Kidney (tissue), 14 donors: ENCODE results near the gene ANGPTL7. TPM values are rescaled to one million over a fixed set of nuclear protein-coding genes. Genes with fewer than 3 reads are reported as not detected.

ENCODE experiments used
- DNase-seq, 5 donors: peaks; one replicate each; pipeline ENCODE4 v3.0.0-alpha.2; 2013 to 2020
- FAIRE-seq: peaks from 2 replicates; lab custom pipeline; 2012; peaks lifted over from hg19 to GRCh38; lab: Jason Lieb, UNC
- H3K27ac ChIP-seq, 2 donors: one replicate each; pipeline ENCODE4 v1.7.0; 2013; ENCODE audit warnings: low read depth in 2 of 2, low read length in 2 of 2, inconsistent platforms in 1 of 2
- H3K27me3 ChIP-seq: one replicate; pipeline ENCODE4 v1.7.1; 2013; ENCODE audit warnings: low read length, inconsistent platforms; ENCODE audit not compliant: control insufficient read depth, insufficient read depth
- H3K36me3 ChIP-seq, 3 donors: one replicate each; pipeline versions ENCODE4 v1.7.0 to v1.7.1; 2013; ENCODE audit warnings: low read length in 3 of 3, control low read depth in 1 of 3, inconsistent platforms in 1 of 3; ENCODE audit not compliant: insufficient read depth in 3 of 3, control insufficient read depth in 2 of 3
- H3K4me1 ChIP-seq, 3 donors: one replicate each; pipeline versions ENCODE4 v1.7.0 to v1.7.1; 2013; ENCODE audit warnings: low read length in 3 of 3, inconsistent platforms in 1 of 3, low read depth in 1 of 3; ENCODE audit not compliant: control insufficient read depth in 2 of 3, insufficient read depth in 2 of 3
- H3K4me3 ChIP-seq, 3 donors: one replicate each; pipeline versions ENCODE4 v1.7.0 to v1.8.1; 2013; ENCODE audit warnings: low read length in 3 of 3, control low read depth in 1 of 3, inconsistent platforms in 1 of 3
- H3K9ac ChIP-seq, 3 donors: one replicate each; pipeline versions ENCODE4 v1.7.0 to v1.7.1; 2013; ENCODE audit warnings: low read length in 3 of 3, control low read depth in 1 of 3, inconsistent platforms in 1 of 3
- H3K9me3 ChIP-seq, 3 donors: one replicate each; pipeline versions ENCODE4 v1.7.0 to v1.7.1; 2013; ENCODE audit warnings: low read length in 3 of 3, control low read depth in 1 of 3, inconsistent platforms in 1 of 3; ENCODE audit not compliant: control insufficient read depth in 2 of 3, insufficient read depth in 1 of 3
- CTCF ChIP-seq: IDR thresholded peaks from 3 replicates; pipeline ENCODE4 v1.5.1; 2012; ENCODE audit warnings: mild to moderate bottlenecking, moderate library complexity, borderline replicate concordance; ENCODE audit not compliant: insufficient read depth; ENCODE audit errors: extremely low read depth
- intact Hi-C: fragments of 100-400 bp; cut with DNase I; formaldehyde crosslinking; loops from one replicate; pipeline ENCODE4 v1.11.1; 2022
- polyA plus RNA-seq: library from polyadenylated mRNA; stranded (reverse); fragments of 350-450 nt; fragmentation: Illumina TruSeq; extraction: RNeasy Lipid Tissue Mini Kit (QIAGEN cat#74804); gene quantifications from one replicate; pipeline ENCODE4 v1.2.3, GENCODE V29; 2014; ENCODE audit warnings: low read depth, low replicate concordance; ENCODE audit not compliant: insufficient read depth
- total RNA-seq: library from RNA; stranded (reverse); fragmentation: NEBNext Ultra II Directional; extraction: Animal tissue kit (Norgen Biotek cat#: 25700); gene quantifications from one replicate; pipeline ENCODE4 v1.2.1, GENCODE V29; 2021
- donor health status: control.
- donor health status: control.
- donor health status: control.
- donor health status: control.
- donor health status: control.
- donor health status: DM: yes; HTN: yes; CAD: no.
- donor health status: Normal renal cell carcinoma (clear cell type).

ANGPTL7 gene
- total and polyA plus RNA-seq, 2 donors from 2014 or later = 0.19 to 0.24 TPM

GRCh38 chr1:11229203-11229602 lies 40.0 kb downstream of the ANGPTL7 start:
- no peaks in the 10 kb centered on the region for H3K4me1 ChIP-seq
- no peak overlapping the region for H3K9ac ChIP-seq
- intact Hi-C loops = no loop called here
- no peak for TF ChIP-seq CTCF
- peaks cover 7 to 69% (median 39%) of the 10 kb centered on the region in 3 donors for H3K36me3 ChIP-seq
- no peak for DNase-seq
- no peak overlapping the region for H3K27ac ChIP-seq
- H3K9me3 ChIP-seq = no peaks in the 10 kb centered on the region
- no peak overlapping the region for H3K4me3 ChIP-seq
- FAIRE-seq = no peak
- no peaks in the 10 kb centered on the region for H3K27me3 ChIP-seq

- H3K27me3 ChIP-seq = no peaks in the 10 kb centered on the region
- H3K4me3 ChIP-seq = no peak overlapping the region
- H3K36me3 ChIP-seq = peaks cover 7 to 84% (median 53%) of the 10 kb centered on the region in 3 donors
- H3K9me3 ChIP-seq = no peaks in the 10 kb centered on the region
- DNase-seq (no peak), FAIRE-seq (no peak)
- no peak overlapping the region for H3K27ac ChIP-seq
- no peak overlapping the region for H3K9ac ChIP-seq
- TF ChIP-seq CTCF = no peak
- intact Hi-C loops = no loop called here
- no peaks in the 10 kb centered on the region for H3K4me1 ChIP-seq
These were observed 44.1 kb downstream of the ANGPTL7 start for GRCh38 chr1:11233208-11233607.

GRCh38 chr1:11237356-11237755 lies 48.2 kb downstream of the ANGPTL7 start:
- Histone ChIP-seq H3K27me3 (no peaks in the 10 kb centered on the region), H3K27ac (no peak overlapping the region), H3K36me3 (peaks cover 5 to 72% (median 40%) of the 10 kb centered on the region in 3 donors), H3K9ac (no peak overlapping the region), H3K4me3 (no peak overlapping the region), H3K4me1 (no peaks in the 10 kb centered on the region), H3K9me3 (no peaks in the 10 kb centered on the region)
- DNase-seq (no peak), FAIRE-seq (no peak)
- intact Hi-C loops = no loop called here
- TF ChIP-seq CTCF = no peak

GRCh38 chr1:11238311-11238710 lies 49.2 kb downstream of the ANGPTL7 start:
- no peak for FAIRE-seq
- Histone ChIP-seq H3K4me1 (no peaks in the 10 kb centered on the region), H3K27me3 (no peaks in the 10 kb centered on the region), H3K36me3 (peaks cover 5 to 74% (median 44%) of the 10 kb centered on the region in 3 donors), H3K27ac (no peak overlapping the region), H3K9me3 (no peaks in the 10 kb centered on the region), H3K9ac (no peak overlapping the region), H3K4me3 (no peak overlapping the region)
- DNase-seq = no peak
- intact Hi-C loops = no loop called here
- TF ChIP-seq CTCF = no peak
